ENCODE measurements around the gene VGLL4.

DNA sequence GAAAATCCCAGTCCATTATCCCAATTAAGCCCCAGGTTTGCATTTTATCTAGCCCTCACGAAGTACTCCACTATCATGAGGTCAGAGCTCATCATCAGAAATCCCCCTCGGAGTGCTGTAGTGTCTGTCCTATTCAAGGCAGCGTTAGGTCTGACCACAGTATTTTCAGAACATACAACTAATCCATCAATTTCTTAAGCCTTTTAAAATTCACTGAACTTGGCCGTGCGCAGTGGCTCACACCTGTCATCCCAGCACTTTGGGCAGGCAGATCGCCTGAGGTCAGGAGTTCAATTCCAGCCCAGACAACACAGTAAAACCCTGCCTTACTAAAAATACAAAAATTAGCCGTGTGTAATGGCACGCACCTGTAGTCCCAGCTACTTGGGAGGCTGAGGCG, 11.9 kb downstream of the VGLL4 start:
- TF ChIP-seq YY1 (IDR thresholded peaks at IDR 0.05; ENCODE audit: insufficient read depth, insufficient read length), result no peak
- no peak for TF ChIP-seq ZNF274 (IDR thresholded peaks at IDR 0.05; ENCODE audit: low read depth, low read length)
